IMR-90 (cell line): ENCODE data around the gene TMEM141. TPM values are rescaled to one million over a fixed set of nuclear protein-coding genes. Genes with fewer than 3 reads are reported as not detected.

Source experiments
- ATAC-seq: fragments of 200-7000 bp; cut with Tn5 transposase; 2 replicates; pipeline ENCODE4 v1.9.1; 2020; ENCODE audit warnings: low read depth, mild to moderate bottlenecking, moderate library complexity
- BruUV-seq: library from RNA; stranded (reverse); fragments of 400-500 nt; replicated peaks from 2 replicates; lab custom pipeline; 2021; lab: Mats Ljungman, UMichigan
- CTCF ChIA-PET: fragments of 300-600 bp; formaldehyde crosslinking; extraction: SDS; loops from one replicate; lab custom pipeline; 2021; ENCODE audit warnings: antibody characterized with exemption; lab: Yijun Ruan, JAX
- POLR2A ChIA-PET: fragments of 300-600 bp; sonication (Branson Sonifier 250); formaldehyde crosslinking; loops from one replicate; lab custom pipeline; 2022; ENCODE audit warnings: antibody characterized with exemption; ENCODE audit not compliant: unreplicated experiment; lab: Charles Lee
- DNase-seq: peaks from one replicate; pipeline ENCODE4 v3.0.0; 2013
- H2AFZ ChIP-seq: replicated peaks from 2 replicates; pipeline ENCODE3; 2013; ENCODE audit warnings: low read length, mild to moderate bottlenecking; ENCODE audit not compliant: poor library complexity
- H2AK5ac ChIP-seq: 2 replicates; pipeline ENCODE4 v1.6.1; 2013; ENCODE audit warnings: low read depth, low read length, inconsistent platforms
- H2AK9ac ChIP-seq: replicated peaks from 2 replicates; pipeline ENCODE3; 2013; ENCODE audit warnings: mild to moderate bottlenecking, low read depth, low read length, moderate library complexity; ENCODE audit not compliant: poor library complexity
- H2BK120ac ChIP-seq: 2 replicates; pipeline ENCODE4 v1.6.1; 2013; ENCODE audit warnings: low read depth, low read length, inconsistent platforms
- H2BK15ac ChIP-seq: 3 replicates; pipeline ENCODE4 v1.6.1; 2013; ENCODE audit warnings: low read depth, low read length, inconsistent platforms
- H2BK20ac ChIP-seq: 2 replicates; pipeline ENCODE4 v1.6.1; 2013; ENCODE audit warnings: low read depth, mild to moderate bottlenecking, inconsistent platforms, low read length, moderate library complexity
- H2BK5ac ChIP-seq: 2 replicates; pipeline ENCODE4 v1.6.1; 2013; ENCODE audit warnings: mild to moderate bottlenecking, low read depth, low read length, inconsistent platforms; ENCODE audit not compliant: poor library complexity, severe bottlenecking
- H3K14ac ChIP-seq: replicated peaks from 2 replicates; pipeline ENCODE4 v1.6.1; 2013; ENCODE audit warnings: low read depth, low read length, inconsistent platforms
- H3K18ac ChIP-seq: 2 replicates; pipeline ENCODE4 v1.6.1; 2013; ENCODE audit warnings: low read depth, low read length, control low read depth
- H3K23ac ChIP-seq: 2 replicates; pipeline ENCODE4 v1.6.1; 2013; ENCODE audit warnings: low read depth, low read length, inconsistent platforms
- H3K27ac ChIP-seq: 2 replicates; pipeline ENCODE4 v1.5.1; 2013; ENCODE audit warnings: mild to moderate bottlenecking, control low read depth, low read length; ENCODE audit not compliant: insufficient read depth
- H3K27me3 ChIP-seq: 2 replicates; pipeline ENCODE4 v1.6.1; 2013; ENCODE audit warnings: low read length; ENCODE audit not compliant: control insufficient read depth, insufficient read depth
- H3K36me3 ChIP-seq: 2 replicates; pipeline ENCODE4 v1.6.1; 2013; ENCODE audit warnings: low read length, mixed read lengths; ENCODE audit not compliant: control insufficient read depth, insufficient read depth
- H3K4ac ChIP-seq: 2 replicates; pipeline ENCODE4 v1.6.1; 2013; ENCODE audit warnings: low read depth, low read length, inconsistent platforms
- H3K4me1 ChIP-seq: 2 replicates; pipeline ENCODE4 v1.6.1; 2013; ENCODE audit warnings: low read length, mixed read lengths; ENCODE audit not compliant: control insufficient read depth, insufficient read depth
- H3K4me2 ChIP-seq: 2 replicates; pipeline ENCODE4 v1.6.1; 2013; ENCODE audit warnings: low read depth, mild to moderate bottlenecking, control low read depth, low read length, moderate library complexity
- H3K4me3 ChIP-seq: 2 replicates; pipeline ENCODE4 v1.5.1; 2013; ENCODE audit warnings: low read depth, mild to moderate bottlenecking, control low read depth, low read length, moderate library complexity; ENCODE audit not compliant: insufficient read depth
- H3K56ac ChIP-seq: 2 replicates; pipeline ENCODE4 v1.6.1; 2013; ENCODE audit warnings: low read length, inconsistent platforms; ENCODE audit not compliant: insufficient read depth; ENCODE audit errors: extremely low read depth
- H3K79me1 ChIP-seq, 2 experiments: 2 replicates each; pipeline ENCODE4 v1.6.1; 2013; ENCODE audit warnings: low read length in 2 of 2, inconsistent platforms in 1 of 2, low read depth in 1 of 2
- H3K9ac ChIP-seq: 2 replicates; pipeline ENCODE4 v1.6.1; 2013; ENCODE audit warnings: low read depth, low read length, control low read depth
- H3K9me1 ChIP-seq: 2 replicates; pipeline ENCODE4 v1.6.1; 2013; ENCODE audit warnings: low read length, inconsistent platforms; ENCODE audit not compliant: insufficient read depth
- H3K9me3 ChIP-seq: 2 replicates; pipeline ENCODE4 v1.6.1; 2013; ENCODE audit warnings: low read length; ENCODE audit not compliant: control insufficient read depth, insufficient read depth
- H4K20me1 ChIP-seq: 2 replicates; pipeline ENCODE4 v1.6.1; 2013; ENCODE audit warnings: low read length, inconsistent platforms; ENCODE audit not compliant: insufficient read depth
- H4K5ac ChIP-seq: 2 replicates; pipeline ENCODE4 v1.6.1; 2013; ENCODE audit warnings: mild to moderate bottlenecking, low read depth, low read length, control low read depth
- H4K8ac ChIP-seq, 2 experiments: 2 replicates each; pipeline ENCODE4 v1.6.1; 2013; ENCODE audit warnings: low read depth in 2 of 2, low read length in 2 of 2, control low read depth in 1 of 2, inconsistent platforms in 1 of 2
- H4K91ac ChIP-seq: 2 replicates; pipeline ENCODE4 v1.6.1; 2013; ENCODE audit warnings: low read depth, low read length, inconsistent platforms; ENCODE audit not compliant: insufficient read depth
- BHLHE40 ChIP-seq: fragments of 150-350 bp; IDR thresholded peaks from 2 replicates; pipeline ENCODE4 v1.6.1; 2016; ENCODE audit warnings: mild to moderate bottlenecking, low read depth, low read length
- CHD1 ChIP-seq: IDR thresholded peaks from 2 replicates; pipeline ENCODE4 v1.6.1; 2012; ENCODE audit warnings: low read depth, low read length, improper control_type of control experiment
- ELK1 ChIP-seq: fragments of 150-350 bp; IDR thresholded peaks from 2 replicates; pipeline ENCODE4 v1.6.1; 2016; ENCODE audit warnings: low read depth, mild to moderate bottlenecking, low read length, moderate library complexity, borderline replicate concordance
- FOS ChIP-seq: fragments of 150-350 bp; IDR thresholded peaks from 2 replicates; pipeline ENCODE4 v1.6.1; 2016; ENCODE audit warnings: low read depth, low read length
- MAFK ChIP-seq: IDR thresholded peaks from 2 replicates; pipeline ENCODE4 v1.6.1; 2012; ENCODE audit warnings: low read depth, low read length, improper control_type of control experiment
- MAZ ChIP-seq: IDR thresholded peaks from 2 replicates; pipeline ENCODE4 v1.6.1; 2012; ENCODE audit warnings: low read depth, mild to moderate bottlenecking, low read length, improper control_type of control experiment, moderate library complexity, borderline replicate concordance
- MXI1 ChIP-seq: IDR thresholded peaks from 2 replicates; pipeline ENCODE4 v1.6.1; 2012; ENCODE audit warnings: low read depth, mild to moderate bottlenecking, low read length, moderate library complexity, borderline replicate concordance
- NFE2L2 ChIP-seq: fragments of 150-350 bp; IDR thresholded peaks from 2 replicates; pipeline ENCODE4 v1.6.1; 2016; ENCODE audit warnings: low read depth, mild to moderate bottlenecking, low read length
- POLR2A ChIP-seq: IDR thresholded peaks from 2 replicates; pipeline ENCODE4 v1.6.1; 2012; ENCODE audit warnings: mild to moderate bottlenecking, low read depth, low read length
- RAD21 ChIP-seq: IDR thresholded peaks from 2 replicates; pipeline ENCODE4 v1.6.1; 2012; ENCODE audit warnings: low read length, improper control_type of control experiment
- RCOR1 ChIP-seq: IDR thresholded peaks from 2 replicates; pipeline ENCODE4 v1.6.1; 2012; ENCODE audit warnings: mild to moderate bottlenecking, low read length, improper control_type of control experiment; ENCODE audit not compliant: insufficient replicate concordance
- RFX5 ChIP-seq: IDR thresholded peaks from 2 replicates; pipeline ENCODE4 v1.8.0; 2012; ENCODE audit warnings: low read depth, mild to moderate bottlenecking, low read length, moderate library complexity
- SMC3 ChIP-seq: fragments of 150-350 bp; IDR thresholded peaks from 2 replicates; pipeline ENCODE4 v1.6.1; 2016; ENCODE audit warnings: low read depth, mild to moderate bottlenecking, antibody characterized with exemption, low read length, moderate library complexity
- WGBS, 2 experiments: methylation state at CpG; one replicate each; pipeline versions ENCODE4 v1.1.5 to v1.1.7; 2013; ENCODE audit warnings: missing lambda C conversion rate in 2 of 2; ENCODE audit not compliant: insufficient read length in 1 of 2; ENCODE audit errors: extremely low coverage in 2 of 2; 5-methylcytosine and 5-hydroxymethylcytosine counted together
- dilution Hi-C: fragments of 300-500 bp; cut with HindIII; formaldehyde crosslinking; loops from one replicate; pipeline ENCODE4 v1.14.3; 2018; ENCODE audit warnings: low sequenced_read_pairs; ENCODE audit not compliant: unreplicated experiment
- in situ Hi-C: fragments of 300-500 bp; cut with MboI; formaldehyde crosslinking; loops from 3 replicates; pipeline ENCODE4 v1.14.3; 2019; ENCODE audit warnings: low sequenced_read_pairs, inconsistent platforms, mixed read lengths
- intact Hi-C: fragments of 100-400 bp; cut with micrococcal nuclease; formaldehyde crosslinking; loops from 2 replicates; pipeline ENCODE4 v1.10.0; 2022
- polyA plus RNA-seq, 3 experiments: library from polyadenylated mRNA; depleted of rRNA; stranded (reverse); fragments of >200 nt; gene quantifications; 2 replicates each; pipeline ENCODE4 v1.2.3, GENCODE V29; 2012; ENCODE audit warnings: low replicate concordance in 1 of 3
- total RNA-seq: library from RNA; depleted of rRNA; stranded (reverse); fragments of >200 nt; gene quantifications from 2 replicates; pipeline ENCODE4 v1.2.3, GENCODE V29; 2012
- TF ChIP-seq, protein P1 (sequence below): fragments of 150-350 bp; IDR thresholded peaks from 2 replicates; pipeline ENCODE4 v1.6.1; 2017; ENCODE audit warnings: mild to moderate bottlenecking, antibody characterized with exemption, low read length, low read depth

TMEM141 gene
- total and polyA plus RNA-seq, 2 of the 4 experiments (the other 2 are of a cell fraction): 39.1 to 77.8 TPM

GRCh38 chr9:136831720-136832104 is 40.6 kb downstream of the TMEM141 start:
- H4K5ac ChIP-seq: no peak overlapping the region
- H3K18ac ChIP-seq: no peak overlapping the region
- peaks cover 0 to 3% of the 10 kb centered on the region in 2 experiments; a peak in 1 of 4 replicates for H3K79me1 ChIP-seq
- H3K36me3 ChIP-seq: peaks cover 54% of the 10 kb centered on the region
- no peak overlapping the region for H3K27ac ChIP-seq
- DNase-seq (no peak), ATAC-seq (no peak)
- in situ Hi-C loops (no loop called here), dilution Hi-C loops (no loop called here), intact Hi-C loops (no loop called here)
- H3K56ac ChIP-seq: no peak overlapping the region
- H3K27me3 ChIP-seq: no peaks in the 10 kb centered on the region
- no peak overlapping the region for H2AK5ac ChIP-seq
- H2BK120ac ChIP-seq: no peak overlapping the region
- no peaks in the 10 kb centered on the region for H3K9me1 ChIP-seq
- H3K4me3 ChIP-seq: no peak overlapping the region
- no peak overlapping the region for H2BK20ac ChIP-seq
- H2AK9ac ChIP-seq: no peak overlapping the region
- no peak overlapping the region for H2AFZ ChIP-seq
- no peaks in the 10 kb centered on the region for H3K4me1 ChIP-seq
- H3K14ac ChIP-seq: no peak overlapping the region
- H4K91ac ChIP-seq: no peak overlapping the region
- H3K4ac ChIP-seq: no peak overlapping the region
- ChIA-PET CTCF (no interaction called here), POLR2A (no interaction called here)
- no peak overlapping the region for H3K4me2 ChIP-seq
- 97% methylated on average over 12 of the region's 23 CpGs; no CpG with 5 or more reads in 1 of the 2 experiments for WGBS, 2 experiments
- TF ChIP-seq RFX5: no peak
- TF ChIP-seq MAZ: no peak
- no peak for TF ChIP-seq RAD21
- TF ChIP-seq BHLHE40: no peak
- TF ChIP-seq MXI1: no peak
- TF ChIP-seq, protein P1, sequence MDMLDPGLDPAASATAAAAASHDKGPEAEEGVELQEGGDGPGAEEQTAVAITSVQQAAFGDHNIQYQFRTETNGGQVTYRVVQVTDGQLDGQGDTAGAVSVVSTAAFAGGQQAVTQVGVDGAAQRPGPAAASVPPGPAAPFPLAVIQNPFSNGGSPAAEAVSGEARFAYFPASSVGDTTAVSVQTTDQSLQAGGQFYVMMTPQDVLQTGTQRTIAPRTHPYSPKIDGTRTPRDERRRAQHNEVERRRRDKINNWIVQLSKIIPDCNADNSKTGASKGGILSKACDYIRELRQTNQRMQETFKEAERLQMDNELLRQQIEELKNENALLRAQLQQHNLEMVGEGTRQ: no peak
- no peak for TF ChIP-seq MAFK
- no peak for TF ChIP-seq POLR2A
- no peak for TF ChIP-seq CHD1
- no peak for TF ChIP-seq NFE2L2
- no peak for TF ChIP-seq SMC3
- no peak for TF ChIP-seq RCOR1
- TF ChIP-seq FOS: no peak
- no peak for TF ChIP-seq ELK1
- H3K9ac ChIP-seq: no peak overlapping the region
- H4K20me1 ChIP-seq: no peaks in the 10 kb centered on the region
- no peak overlapping the region for H2BK5ac ChIP-seq
- H3K9me3 ChIP-seq: no peaks in the 10 kb centered on the region
- H3K23ac ChIP-seq: no peak overlapping the region
- no peak overlapping the region for H4K8ac ChIP-seq
- H2BK15ac ChIP-seq: no peak overlapping the region
- BruUV-seq: no TSS peak
